Left cardiac atrium (tissue), 4 donors: ENCODE measurements around the gene GJC1. TPM values are rescaled to one million over a fixed set of nuclear protein-coding genes. Genes with fewer than 3 reads are reported as not detected.
A peak's percentile ranks its signal among the peaks of the same experiment; 100 is the strongest.

ENCODE experiments used
- ATAC-seq, 2 donors: fragments of 200-7000 bp; cut with Tn5 transposase; one replicate each; pipeline ENCODE4 v1.9.1; 2020; ENCODE audit warnings: mild to moderate bottlenecking in 2 of 2, moderate library complexity in 2 of 2
- DNase-seq: peaks from one replicate; pipeline ENCODE4 v3.0.0-alpha.2; 2020
- intact Hi-C, 2 donors: fragments of 100-400 bp; cut with DNase I; formaldehyde crosslinking; loops; one replicate each; pipeline versions ENCODE4 v1.14.1 to v1.15.1; 2022 to 2023
- total RNA-seq, 2 donors: library from RNA; stranded (reverse); fragmentation: NEBNext Ultra II Directional; extraction: Animal tissue kit (Norgen Biotek cat#: 25700); gene quantifications; one replicate each; pipeline ENCODE4 v1.2.1, GENCODE V29; 2021
- donor health status: DM: no; HTN: yes; CAD: no.
- donor health status: DM: no; HTN: yes; CAD: no; lungs with severe emphysema.
- donor health status: DM: yes; HTN: yes; CAD: no.
- donor health status: Dilated cardiomyopathy.

The GJC1 gene
- total RNA-seq, 2 donors from 2014 or later: 28.5 to 38.5 TPM

GRCh38 chr17:44782326-44782850, 47.7 kb downstream of the GJC1 start:
- intact Hi-C loops: loop anchor here in 1 of 2 donors (5.0 kb wide), 1 partner anchor 45 kb away; no protein-coding TSS in a partner anchor
- DNase-seq (peak; percentile 8), ATAC-seq (no peak)

GRCh38 chr17:44781551-44782325, 48.3 kb downstream of the GJC1 start:
- ATAC-seq (peak; percentile 8 to 35), DNase-seq (peak; percentile 41)
- intact Hi-C loops: loop anchor here in 1 of 2 donors (5.0 kb wide), 1 partner anchor 46 kb away; no protein-coding TSS in a partner anchor

- intact Hi-C loops: loop anchor here in 1 of 2 donors (5.0 kb wide), 1 partner anchor 46 kb away; no protein-coding TSS in a partner anchor
- no peak for ATAC-seq
- peak; percentile 20 for DNase-seq
Measured at GRCh38 chr17:44780845-44781480, 49.1 kb downstream of the GJC1 start.

- ATAC-seq (no peak), DNase-seq (no peak)
- intact Hi-C loops: loop anchor here in 1 of 2 donors (5.0 kb wide), 1 partner anchor 47 kb away; no protein-coding TSS in a partner anchor
Measured at GRCh38 chr17:44780161-44780560, 49.9 kb downstream of the GJC1 start.

- intact Hi-C loops: loop anchor here (5.0 kb wide), 2 partner anchors 48 to 93 kb away; no protein-coding TSS in a partner anchor
- ATAC-seq: peak; percentile 25 to 29
- peak; percentile 79 for DNase-seq
Measured at GRCh38 chr17:44779211-44780025, 50.7 kb downstream of the GJC1 start.

- peak; percentile 24 for DNase-seq
- ATAC-seq: no peak
- intact Hi-C loops: loop anchor here in 1 of 2 donors (5.0 kb wide), 1 partner anchor 94 kb away; no protein-coding TSS in a partner anchor
Measured at GRCh38 chr17:44778656-44779210, 51.4 kb downstream of the GJC1 start.

GRCh38 chr17:44777394-44778348, 52.4 kb downstream of the GJC1 start:
- no peak for ATAC-seq
- intact Hi-C loops: loop anchor here in 1 of 2 donors (5.0 kb wide), 1 partner anchor 95 kb away; no protein-coding TSS in a partner anchor
- no peak for DNase-seq

- DNase-seq: no peak
- no peak for ATAC-seq
- intact Hi-C loops: loop anchor here in 1 of 2 donors (5.0 kb wide), 1 partner anchor 95 kb away; no protein-coding TSS in a partner anchor
Measured at GRCh38 chr17:44776628-44777393, 53.3 kb downstream of the GJC1 start.

GRCh38 chr17:44775838-44776621, 54.1 kb downstream of the GJC1 start:
- intact Hi-C loops: loop anchor here (1.0 to 5.0 kb wide), 3 partner anchors 89 to 244 kb away; no protein-coding TSS in a partner anchor
- peak; percentile 4 to 14 for ATAC-seq
- DNase-seq: no peak

GRCh38 chr17:44775136-44775837, 54.8 kb downstream of the GJC1 start:
- intact Hi-C loops: loop anchor here (1.0 to 5.0 kb wide), 3 partner anchors 90 to 245 kb away; no protein-coding TSS in a partner anchor
- ATAC-seq: peak; percentile 93 to 96
- peak; percentile 96 for DNase-seq

- peak; percentile 72 to 73 for ATAC-seq
- intact Hi-C loops: loop anchor here (1.0 to 5.0 kb wide), 3 partner anchors 91 to 246 kb away; no protein-coding TSS in a partner anchor
- peak; percentile 89 for DNase-seq
Measured at GRCh38 chr17:44774271-44775135, 55.6 kb downstream of the GJC1 start.

- no peak for ATAC-seq
- intact Hi-C loops: no loop called here
- no peak for DNase-seq
Measured at GRCh38 chr17:44773140-44773539, 56.9 kb downstream of the GJC1 start.

GRCh38 chr17:44772308-44773045, 57.6 kb downstream of the GJC1 start:
- intact Hi-C loops: no loop called here
- DNase-seq (no peak), ATAC-seq (no peak)
